Measurements from ENCODE around the gene HAT1.
A peak's percentile ranks its signal among the peaks of the same experiment; 100 is the strongest.
"Not testable (repeated sequence)": the region's sequence is repeated elsewhere in the genome, so short reads cannot be mapped to it uniquely, and the experiment has no call there.

The HAT1 gene

GRCh38 chr2:171972329-171972982, 50.2 kb downstream of the HAT1 start:
- DNase-seq (ENCODE audit: low read depth): no peak

GRCh38 chr2:171979103-171979502, 56.8 kb downstream of the HAT1 start:
- DNase-seq (ENCODE audit: low read depth): no peak

GRCh38 chr2:171983924-171984323, 61.7 kb downstream of the HAT1 start:
- not testable (repeated sequence) for DNase-seq (ENCODE audit: low read depth)

- DNase-seq (ENCODE audit: low read depth): no peak
Measured at GRCh38 chr2:171985076-171985475, 62.8 kb downstream of the HAT1 start.

- no peak for DNase-seq (ENCODE audit: low read depth)
Measured at GRCh38 chr2:171986778-171987177, 64.5 kb downstream of the HAT1 start.

- DNase-seq (ENCODE audit: low read depth): no peak
Measured at GRCh38 chr2:171991027-171991426, 68.8 kb downstream of the HAT1 start.

- no peak for DNase-seq (ENCODE audit: low read depth)
Measured at GRCh38 chr2:171995586-171995985, 73.3 kb downstream of the HAT1 start.

GRCh38 chr2:171996021-171996420, 73.8 kb downstream of the HAT1 start:
- DNase-seq (ENCODE audit: low read depth): no peak

- DNase-seq (ENCODE audit: low read depth): not testable (repeated sequence)
Measured at GRCh38 chr2:171997031-171997430, 74.8 kb downstream of the HAT1 start.

- no peak for DNase-seq (ENCODE audit: low read depth)
Measured at GRCh38 chr2:171999161-171999560, 76.9 kb downstream of the HAT1 start.

- DNase-seq (ENCODE audit: low read depth): peak; percentile 54
Measured at GRCh38 chr2:171999604-172000469, 77.6 kb downstream of the HAT1 start, which contains the start of gene METAP1D. Gene METAP1D (plus strand): TSS chr2:171999953. CDS start chr2:171999970, 17 bp downstream.

- no peak for DNase-seq (ENCODE audit: low read depth)
Measured at GRCh38 chr2:172000696-172001361, 78.6 kb downstream of the HAT1 start.

- DNase-seq (ENCODE audit: low read depth): no peak
Measured at GRCh38 chr2:172007372-172007771, 85.1 kb downstream of the HAT1 start.

GRCh38 chr2:172009823-172010222, 87.6 kb downstream of the HAT1 start:
- DNase-seq (ENCODE audit: low read depth): no peak

- DNase-seq (ENCODE audit: low read depth): no peak
Measured at GRCh38 chr2:172011812-172012575, 89.7 kb downstream of the HAT1 start.

GRCh38 chr2:172012677-172013391, 90.6 kb downstream of the HAT1 start:
- no peak for DNase-seq (ENCODE audit: low read depth)

GRCh38 chr2:172013396-172013795, 91.1 kb downstream of the HAT1 start:
- no peak for DNase-seq (ENCODE audit: low read depth)

GRCh38 chr2:172021074-172021931, 99.0 kb downstream of the HAT1 start:
- DNase-seq (ENCODE audit: low read depth): no peak

- DNase-seq (ENCODE audit: low read depth): peak; percentile 39
Measured at GRCh38 chr2:172021955-172022354, 99.7 kb downstream of the HAT1 start.

GRCh38 chr2:172031536-172031935, 109.3 kb downstream of the HAT1 start:
- no peak for DNase-seq (ENCODE audit: low read depth)
